ENCODE results near the gene PIRT. TPM values are rescaled to one million over a fixed set of nuclear protein-coding genes. Genes with fewer than 3 reads are reported as not detected.

The PIRT gene
- total and polyA plus RNA-seq, 2 of the 8 experiments (the other 6 are each of a cell fraction or from before 2014, with no cell fraction given): 0.03 TPM; not detected in 1

DNA sequence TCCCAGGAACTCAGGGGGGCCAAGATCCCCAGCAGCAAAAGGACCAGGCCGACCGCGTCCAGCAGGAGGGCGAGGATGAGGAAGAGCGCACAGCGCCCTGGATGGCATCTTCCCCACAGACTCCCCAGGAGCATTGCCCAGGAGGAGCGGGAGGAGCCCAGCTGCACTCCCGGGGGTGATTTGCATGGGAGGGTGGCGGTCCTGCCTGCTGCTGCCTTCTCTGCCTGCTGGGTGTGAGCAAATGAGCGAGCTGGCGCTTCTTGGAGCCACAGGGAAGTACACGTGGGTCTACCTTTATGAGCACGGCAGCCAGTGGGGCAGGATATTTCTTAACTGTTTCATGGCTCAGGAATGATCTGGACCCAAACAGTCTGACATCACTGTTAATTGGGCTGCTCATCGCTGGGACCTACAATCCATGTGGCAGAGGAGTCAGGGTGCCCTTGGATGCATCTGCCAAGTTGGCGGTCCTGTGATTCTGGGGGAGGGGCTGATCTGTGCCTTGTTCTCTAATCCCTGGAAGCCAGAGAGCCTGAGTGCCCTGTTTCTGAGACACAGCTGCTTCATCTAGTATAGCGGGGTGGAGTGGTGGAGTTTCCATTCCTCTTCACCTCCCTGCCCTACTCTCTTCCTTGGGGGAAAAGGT, 33.9 kb downstream of the PIRT start, which contains the start of gene TMEM238L:
TSS of gene TMEM238L (minus strand) at position 270 of the 646 bp plus-strand sequence. CDS start at position 134, 136 bp downstream.
- POLR2A ChIA-PET (ENCODE audit: partially characterized antibody): interaction anchor here (2.9 kb wide), 1 partner anchor 13 kb away, joined by 8 read pairs; no protein-coding TSS in a partner anchor
- Histone ChIP-seq H2BK120ac (replicated peaks; ENCODE audit: low read depth, low read length) (no peak within 1 kb of the TSS), H3K27ac (ENCODE audit: low read depth, low read length) (no peak within 1 kb of the TSS), H3K4me3 (ENCODE audit: extremely low read depth in 1 of 4, insufficient read depth in 2 of 4, low read depth in 3 of 4, low read length in 4 of 4) (no peak within 1 kb of the TSS), H4K20me1 (replicated peaks in 1 of 2; ENCODE audit: control insufficient read depth in 1 of 2, insufficient read depth in 2 of 2, low read length in 2 of 2) (no peaks in the 10 kb centered on the region), H3K14ac (ENCODE audit: insufficient read length) (no peak within 1 kb of the TSS), H2BK5ac (ENCODE audit: low read depth, low read length) (no peak within 1 kb of the TSS), H2BK15ac (ENCODE audit: low read length) (no peak within 1 kb of the TSS), H3K36me3 (ENCODE audit: control insufficient read depth in 2 of 4, insufficient read depth in 4 of 4, low read length in 3 of 4) (no peaks in the 10 kb centered on the region), H3K4me2 (ENCODE audit: insufficient read depth in 1 of 2, low read depth in 2 of 2, low read length in 2 of 2) (no peak within 1 kb of the TSS), H3K9ac (replicated peaks in 1 of 4; ENCODE audit: extremely low read depth in 1 of 4, low read depth in 3 of 4, low read length in 3 of 4) (no peak within 1 kb of the TSS), H3K4me1 (replicated peaks in 1 of 4; ENCODE audit: control insufficient read depth in 3 of 4, insufficient read depth in 4 of 4, low read length in 3 of 4) (peaks cover 0 to 4% (median 0%) of the 10 kb centered on the region in 4 experiments; a peak in 1 of 7 replicates), H3K79me1 (ENCODE audit: low read depth, low read length) (no peaks in the 10 kb centered on the region), H2BK20ac (ENCODE audit: low read length) (no peak within 1 kb of the TSS; the same call in 1 of the 2 replicates), H4K8ac (ENCODE audit: extremely low read depth, insufficient read depth, low read length) (no peak within 1 kb of the TSS), H3K4ac (replicated peaks; ENCODE audit: insufficient read length, low read depth, low read length) (no peak within 1 kb of the TSS), H3K27me3 (replicated peaks in 1 of 4; ENCODE audit: control insufficient read depth in 3 of 4, extremely low read depth in 1 of 4, insufficient read depth in 3 of 4, low read length in 3 of 4) (no peaks in the 10 kb centered on the region), H3K9me3 (ENCODE audit: insufficient read depth in 2 of 2, low read depth in 1 of 2, low read length in 1 of 2) (no peaks in the 10 kb centered on the region), H3K79me2 (ENCODE audit: control insufficient read depth in 1 of 2, insufficient read depth in 2 of 2, low read length in 2 of 2) (no peaks in the 10 kb centered on the region), H3K56ac (replicated peaks; ENCODE audit: insufficient read length, low read depth, low read length) (no peak within 1 kb of the TSS), H2BK12ac (ENCODE audit: low read depth, low read length) (0 out of 2 replicates have a peak within 1 kb of the TSS, but pooled peaks have one; percentile 20), H4K91ac (replicated peaks; ENCODE audit: insufficient read length, low read length) (no peak within 1 kb of the TSS), H2AK5ac (ENCODE audit: low read depth, low read length) (no peak within 1 kb of the TSS), H2AFZ (ENCODE audit: low read length) (no peak within 1 kb of the TSS), H3K23me2 (ENCODE audit: low read depth, low read length) (no peaks in the 10 kb centered on the region), H4K5ac (ENCODE audit: insufficient read length, low read depth, low read length) (no peak within 1 kb of the TSS), H3K18ac (ENCODE audit: extremely low read depth, low read length) (no peak within 1 kb of the TSS), H3K23ac (ENCODE audit: insufficient read length) (no peak within 1 kb of the TSS)
- 82% methylated on average over 16 of the region's 16 CpGs; no CpG with 5 or more reads in 1 of the 2 experiments for WGBS, 2 experiments (ENCODE audit: extremely low coverage in 1 of 2, insufficient coverage in 1 of 2, insufficient read length in 1 of 2, insufficient replicate concordance in 2 of 2, low coverage in 1 of 2, low lambda C conversion rate in 2 of 2, missing lambda C conversion rate in 1 of 2)
- DNase-seq (ENCODE audit: low read depth in 1 of 2, low spot score in 2 of 2) (no peak), FAIRE-seq (no peak)
- CTCF ChIA-PET (ENCODE audit: partially characterized antibody): no interaction called here
- no peak for TF ChIP-seq SP1 (IDR thresholded peaks at IDR 0.05; ENCODE audit: low read depth, low read length)
- TF ChIP-seq, protein P1, sequence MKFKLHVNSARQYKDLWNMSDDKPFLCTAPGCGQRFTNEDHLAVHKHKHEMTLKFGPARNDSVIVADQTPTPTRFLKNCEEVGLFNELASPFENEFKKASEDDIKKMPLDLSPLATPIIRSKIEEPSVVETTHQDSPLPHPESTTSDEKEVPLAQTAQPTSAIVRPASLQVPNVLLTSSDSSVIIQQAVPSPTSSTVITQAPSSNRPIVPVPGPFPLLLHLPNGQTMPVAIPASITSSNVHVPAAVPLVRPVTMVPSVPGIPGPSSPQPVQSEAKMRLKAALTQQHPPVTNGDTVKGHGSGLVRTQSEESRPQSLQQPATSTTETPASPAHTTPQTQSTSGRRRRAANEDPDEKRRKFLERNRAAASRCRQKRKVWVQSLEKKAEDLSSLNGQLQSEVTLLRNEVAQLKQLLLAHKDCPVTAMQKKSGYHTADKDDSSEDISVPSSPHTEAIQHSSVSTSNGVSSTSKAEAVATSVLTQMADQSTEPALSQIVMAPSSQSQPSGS (IDR thresholded peaks at IDR 0.05; ENCODE audit: low read length): no peak
- TF ChIP-seq HDAC2 (IDR thresholded peaks at IDR 0.05; ENCODE audit: borderline replicate concordance in 1 of 2, low read depth in 2 of 2, low read length in 2 of 2): no peak
- TF ChIP-seq, protein P2, sequence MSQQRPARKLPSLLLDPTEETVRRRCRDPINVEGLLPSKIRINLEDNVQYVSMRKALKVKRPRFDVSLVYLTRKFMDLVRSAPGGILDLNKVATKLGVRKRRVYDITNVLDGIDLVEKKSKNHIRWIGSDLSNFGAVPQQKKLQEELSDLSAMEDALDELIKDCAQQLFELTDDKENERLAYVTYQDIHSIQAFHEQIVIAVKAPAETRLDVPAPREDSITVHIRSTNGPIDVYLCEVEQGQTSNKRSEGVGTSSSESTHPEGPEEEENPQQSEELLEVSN (IDR thresholded peaks at IDR 0.05): no peak
- no peak for TF ChIP-seq GABPA (IDR thresholded peaks at IDR 0.05; ENCODE audit: borderline replicate concordance, insufficient read depth, low read length)
- no peak for TF ChIP-seq RBBP5 (IDR thresholded peaks at IDR 0.05; ENCODE audit: borderline replicate concordance, low read depth, low read length)
- TF ChIP-seq KDM1A (IDR thresholded peaks at IDR 0.05; ENCODE audit: borderline replicate concordance, low read length): no peak
- TF ChIP-seq BACH1 (IDR thresholded peaks at IDR 0.05; ENCODE audit: low read length): no peak
- TF ChIP-seq EGR1 (IDR thresholded peaks at IDR 0.05; ENCODE audit: borderline replicate concordance, low read depth, low read length): no peak
- no peak for TF ChIP-seq SIRT6 (IDR thresholded peaks at IDR 0.05; ENCODE audit: low read length)
- TF ChIP-seq JUND (IDR thresholded peaks at IDR 0.05; ENCODE audit: low read length): no peak

Data from H1 (cell line).